ENCODE data around the gene DIAPH1. TPM values are rescaled to one million over a fixed set of nuclear protein-coding genes. Genes with fewer than 3 reads are reported as not detected.

Gene DIAPH1
- total RNA-seq, 4 donors from 2014 or later, result 55.4 to 150 (median 91.4) TPM

GRCh38 chr5:141663506-141663905 lies 44.7 kb upstream of the DIAPH1 start:
- no peaks in the 10 kb centered on the region for H3K36me3 ChIP-seq
- WGBS, 2 donors (ENCODE audit: low coverage in 1 of 2), result 87 to 100% methylated on average over 1 to 8 of the region's 8 CpGs
- peaks cover 0 to 5% (median 2%) of the 10 kb centered on the region in 4 donors for H3K4me1 ChIP-seq
- intact Hi-C loops (cut with DNase I; ENCODE audit: low total_unique reads) (no loop called here), in situ Hi-C loops (cut with MboI; ENCODE audit: low pct_ligation_motif_present in 1 of 4, low pct_unique_long_range_greater_than_20kb in 1 of 4, low sequenced_read_pairs in 3 of 4) (no loop called here)
- DNase-seq, result no peak
- H3K27me3 ChIP-seq, result no peaks in the 10 kb centered on the region
- H3K9me3 ChIP-seq, result no peaks in the 10 kb centered on the region
- no peak overlapping the region for H3K4me3 ChIP-seq
- TF ChIP-seq EP300 (IDR thresholded peaks at IDR 0.05; ENCODE audit: low read depth) (no peak), CTCF (IDR thresholded peaks at IDR 0.05) (no peak), POLR2A (IDR thresholded peaks at IDR 0.05) (no peak), POLR2AphosphoS5 (IDR thresholded peaks at IDR 0.05) (no peak)
- no peak overlapping the region for H3K27ac ChIP-seq

- no peak for TF ChIP-seq POLR2AphosphoS5 (IDR thresholded peaks at IDR 0.05)
- no peak for TF ChIP-seq EP300 (IDR thresholded peaks at IDR 0.05; ENCODE audit: low read depth)
- no peak for TF ChIP-seq POLR2A (IDR thresholded peaks at IDR 0.05)
- no peak for TF ChIP-seq CTCF (IDR thresholded peaks at IDR 0.05)
- in situ Hi-C loops (cut with MboI; ENCODE audit: low pct_ligation_motif_present in 1 of 4, low pct_unique_long_range_greater_than_20kb in 1 of 4, low sequenced_read_pairs in 3 of 4), result no loop called here
- Histone ChIP-seq H3K4me1 (peaks cover 0 to 5% (median 2%) of the 10 kb centered on the region in 4 donors), H3K4me3 (no peak overlapping the region), H3K9me3 (no peaks in the 10 kb centered on the region), H3K27me3 (no peaks in the 10 kb centered on the region), H3K36me3 (no peaks in the 10 kb centered on the region), H3K27ac (no peak overlapping the region)
- 88% methylated on average over 17 of the region's 17 CpGs; no CpG with 5 or more reads in 1 of the 2 donors for WGBS, 2 donors (ENCODE audit: low coverage in 1 of 2)
- no peak for DNase-seq
- intact Hi-C loops (cut with DNase I; ENCODE audit: low total_unique reads), result no loop called here
Observed at GRCh38 chr5:141662028-141662427, 43.2 kb upstream of the DIAPH1 start.

GRCh38 chr5:141657937-141658545 lies 39.2 kb upstream of the DIAPH1 start:
- no peaks in the 10 kb centered on the region for H3K36me3 ChIP-seq
- H3K27ac ChIP-seq, result no peak overlapping the region
- H3K4me3 ChIP-seq, result no peak overlapping the region
- WGBS, 2 donors (ENCODE audit: low coverage in 1 of 2), result 51 to 72% methylated on average over 3 to 8 of the region's 8 CpGs
- no peaks in the 10 kb centered on the region for H3K9me3 ChIP-seq
- in situ Hi-C loops (cut with MboI; ENCODE audit: low pct_ligation_motif_present in 1 of 4, low pct_unique_long_range_greater_than_20kb in 1 of 4, low sequenced_read_pairs in 3 of 4) (no loop called here), intact Hi-C loops (cut with DNase I; ENCODE audit: low total_unique reads) (no loop called here)
- no peaks in the 10 kb centered on the region for H3K27me3 ChIP-seq
- TF ChIP-seq CTCF (IDR thresholded peaks at IDR 0.05) (no peak), EP300 (IDR thresholded peaks at IDR 0.05; ENCODE audit: low read depth) (no peak), POLR2AphosphoS5 (IDR thresholded peaks at IDR 0.05) (no peak), POLR2A (IDR thresholded peaks at IDR 0.05) (no peak)
- no peaks in the 10 kb centered on the region for H3K4me1 ChIP-seq
- DNase-seq, result no peak

- H3K27me3 ChIP-seq, result no peaks in the 10 kb centered on the region
- H3K36me3 ChIP-seq, result no peaks in the 10 kb centered on the region
- DNase-seq, result no peak
- no peaks in the 10 kb centered on the region for H3K9me3 ChIP-seq
- WGBS, 2 donors (ENCODE audit: low coverage in 1 of 2), result 94% methylated on average over 1 of the region's 1 CpG; no CpG with 5 or more reads in 1 of the 2 donors
- in situ Hi-C loops (cut with MboI; ENCODE audit: low pct_ligation_motif_present in 1 of 4, low pct_unique_long_range_greater_than_20kb in 1 of 4, low sequenced_read_pairs in 3 of 4), result no loop called here
- H3K4me3 ChIP-seq, result no peak overlapping the region
- intact Hi-C loops (cut with DNase I; ENCODE audit: low total_unique reads), result no loop called here
- no peak overlapping the region for H3K27ac ChIP-seq
- H3K4me1 ChIP-seq, result no peaks in the 10 kb centered on the region
- no peak for TF ChIP-seq POLR2AphosphoS5 (IDR thresholded peaks at IDR 0.05)
- no peak for TF ChIP-seq CTCF (IDR thresholded peaks at IDR 0.05)
- no peak for TF ChIP-seq EP300 (IDR thresholded peaks at IDR 0.05; ENCODE audit: low read depth)
- TF ChIP-seq POLR2A (IDR thresholded peaks at IDR 0.05), result no peak
Observed at GRCh38 chr5:141657404-141657803, 38.6 kb upstream of the DIAPH1 start.

Measured in transverse colon (tissue), 4 donors.